H1 (cell line): ENCODE measurements around the gene MELTF.

Source experiments
- EZH2 ChIP-seq: fragments of 200-600 bp; sonication (generic); IDR thresholded peaks from 2 replicates; pipeline ENCODE4 v1.7.1; 2012; ENCODE audit warnings: low read depth, mild to moderate bottlenecking, moderate library complexity, low read length, inconsistent platforms; ENCODE audit not compliant: severe bottlenecking
- POLR2A ChIP-seq, 2 experiments: IDR thresholded peaks; 1 replicate in 1 of 2; 2 replicates in 1 of 2; pipeline ENCODE4 v1.6.1; 2011; ENCODE audit warnings: low read depth in 2 of 2, low read length in 2 of 2, mild to moderate bottlenecking in 2 of 2; ENCODE audit errors: control extremely low read depth in 1 of 2
- TAF1 ChIP-seq: IDR thresholded peaks from 2 replicates; pipeline ENCODE4 v1.6.1; 2011; ENCODE audit warnings: mild to moderate bottlenecking, low read depth, low read length
- ZNF274 ChIP-seq: IDR thresholded peaks from 2 replicates; pipeline ENCODE4 v1.7.0; 2012; ENCODE audit warnings: low read length, borderline replicate concordance; ENCODE audit errors: extremely low read depth
- TF ChIP-seq, protein P1 (sequence below), 3 experiments: IDR thresholded peaks; 1 replicate in 2 of 3; 2 replicates in 1 of 3; pipeline versions ENCODE4 v1.5.1 to v1.6.1; 2011; ENCODE audit warnings: low read length in 3 of 3, mild to moderate bottlenecking in 3 of 3, inconsistent platforms in 2 of 3, low read depth in 1 of 3, moderate library complexity in 1 of 3; ENCODE audit not compliant: insufficient read depth in 1 of 3; ENCODE audit errors: control extremely low read depth in 1 of 3

DNA sequence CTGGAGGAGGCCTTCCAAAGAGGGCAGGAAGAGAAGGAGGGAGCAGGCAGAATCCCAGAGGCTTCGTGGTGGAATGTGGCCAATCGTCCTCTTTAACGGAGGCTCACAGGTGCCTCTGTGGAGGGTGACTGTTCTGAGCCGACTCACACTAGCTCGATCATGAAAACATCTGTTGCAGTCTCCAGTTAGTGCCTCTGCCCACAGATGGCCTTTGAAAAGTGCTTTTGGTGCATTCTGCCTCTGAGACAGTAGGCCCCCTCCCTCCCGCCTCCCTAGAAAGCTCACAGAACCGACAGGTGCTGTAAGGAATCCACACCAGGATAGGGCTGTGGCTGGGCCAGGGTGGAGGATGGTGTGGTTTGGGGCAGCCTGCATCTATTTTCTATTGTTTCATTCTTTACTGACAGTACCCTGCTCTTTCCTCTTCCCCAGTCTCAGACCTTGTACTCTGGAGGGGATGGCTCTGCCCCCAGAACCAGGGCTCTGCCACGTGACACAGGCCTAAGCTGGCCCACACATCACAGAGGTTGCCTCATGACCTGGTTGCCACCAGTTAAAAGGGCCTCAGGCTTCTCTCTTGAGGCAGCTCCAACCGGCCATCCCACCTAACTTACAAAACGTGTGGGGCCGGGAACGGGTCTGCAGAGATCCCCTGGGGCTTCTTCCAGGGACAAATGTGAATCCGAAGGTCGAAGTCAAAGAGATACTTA lies 33.8 kb downstream of the MELTF start:
- TF ChIP-seq EZH2 (no peak), ZNF274 (no peak), TAF1 (no peak), POLR2A (IDR thresholded peaks at IDR 0.05; ENCODE audit: control extremely low read depth in 1 of 2, low read depth in 2 of 2, low read length in 2 of 2) (no peak)
- TF ChIP-seq, protein P1, sequence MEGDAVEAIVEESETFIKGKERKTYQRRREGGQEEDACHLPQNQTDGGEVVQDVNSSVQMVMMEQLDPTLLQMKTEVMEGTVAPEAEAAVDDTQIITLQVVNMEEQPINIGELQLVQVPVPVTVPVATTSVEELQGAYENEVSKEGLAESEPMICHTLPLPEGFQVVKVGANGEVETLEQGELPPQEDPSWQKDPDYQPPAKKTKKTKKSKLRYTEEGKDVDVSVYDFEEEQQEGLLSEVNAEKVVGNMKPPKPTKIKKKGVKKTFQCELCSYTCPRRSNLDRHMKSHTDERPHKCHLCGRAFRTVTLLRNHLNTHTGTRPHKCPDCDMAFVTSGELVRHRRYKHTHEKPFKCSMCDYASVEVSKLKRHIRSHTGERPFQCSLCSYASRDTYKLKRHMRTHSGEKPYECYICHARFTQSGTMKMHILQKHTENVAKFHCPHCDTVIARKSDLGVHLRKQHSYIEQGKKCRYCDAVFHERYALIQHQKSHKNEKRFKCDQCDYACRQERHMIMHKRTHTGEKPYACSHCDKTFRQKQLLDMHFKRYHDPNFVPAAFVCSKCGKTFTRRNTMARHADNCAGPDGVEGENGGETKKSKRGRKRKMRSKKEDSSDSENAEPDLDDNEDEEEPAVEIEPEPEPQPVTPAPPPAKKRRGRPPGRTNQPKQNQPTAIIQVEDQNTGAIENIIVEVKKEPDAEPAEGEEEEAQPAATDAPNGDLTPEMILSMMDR (IDR thresholded peaks at IDR 0.05; ENCODE audit: control extremely low read depth in 1 of 3, insufficient read depth in 1 of 3, low read depth in 1 of 3, low read length in 3 of 3): no peak
